Motor neuron (in vitro differentiated cells): ENCODE data around the gene EME1. TPM values are rescaled to one million over a fixed set of nuclear protein-coding genes. Genes with fewer than 3 reads are reported as not detected.

Source experiments
- ATAC-seq, 8 experiments: fragments of 200-7000 bp; cut with Tn5 transposase; replicated peaks in 6 of 8; 2 replicates each; pipeline ENCODE4 v1.8.0; 2021; ENCODE audit warnings: mild to moderate bottlenecking in 8 of 8, moderate library complexity in 8 of 8
- H3K27ac ChIP-seq, 2 donors: fragments of 250-450 bp; sonication (Bioruptor Pico); 2 replicates each; pipeline ENCODE4 v1.9.0; 2021; ENCODE audit warnings: antibody characterized with exemption in 2 of 2, mild to moderate bottlenecking in 2 of 2, moderate library complexity in 1 of 2
- H3K4me1 ChIP-seq, 2 donors: fragments of 250-450 bp; sonication (Bioruptor Pico); replicated peaks in 1 of 2; 2 replicates each; pipeline ENCODE4 v1.6.1; 2021; ENCODE audit warnings: antibody characterized with exemption in 2 of 2, mild to moderate bottlenecking in 2 of 2, moderate library complexity in 1 of 2
- H3K4me3 ChIP-seq, 5 donors: fragments of 250-450 bp; sonication (Bioruptor Pico); 2 replicates each; pipeline ENCODE4 v1.9.0; 2021; ENCODE audit warnings: antibody characterized with exemption in 5 of 5, mild to moderate bottlenecking in 5 of 5, moderate library complexity in 4 of 5
- WGBS, 10 experiments: fragments of 450-650 bp; shearing (Covaris generic); methylation state at CpG; one replicate each; pipeline ENCODE4 v1.0.0; 2022; 5-methylcytosine and 5-hydroxymethylcytosine counted together
- in situ Hi-C, 9 experiments: fragments of 400-800 bp; cut with MboI; loops; one replicate each; pipeline ENCODE4 v1.15.0; 2021; ENCODE audit warnings: low sequenced_read_pairs in 9 of 9, low pct_unique_long_range_greater_than_20kb in 2 of 9; ENCODE audit not compliant: unreplicated experiment in 9 of 9
- total RNA-seq, 8 experiments: library from RNA; unstranded; fragments of 300-600 nt; gene quantifications; 2 replicates each; pipeline versions ENCODE4 v1.2.3 to v1.2.4, GENCODE V29; 2022

EME1 gene
- total RNA-seq, 8 experiments from 2014 or later, result 0.66 to 14.5 (median 5.7) TPM

DNA sequence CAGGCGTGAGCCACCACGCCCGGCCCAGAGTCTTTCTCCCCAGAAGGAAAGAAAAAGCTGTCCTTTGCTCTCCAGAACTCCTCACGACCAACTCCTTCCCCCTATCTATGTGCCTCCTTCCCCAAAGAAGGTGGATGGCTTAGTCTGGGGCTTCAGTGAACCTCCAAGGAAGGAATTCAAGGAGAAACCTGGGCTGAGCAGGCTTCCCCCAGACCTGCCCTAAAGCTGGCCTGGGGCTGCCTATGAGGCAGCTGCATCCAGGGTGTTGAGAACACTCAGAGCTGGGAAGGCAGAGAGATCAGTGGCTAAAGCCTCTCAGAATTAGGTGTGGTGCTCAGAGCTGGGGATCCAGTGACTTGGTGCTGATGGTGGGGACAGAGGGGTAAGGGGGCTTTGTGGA, 56.8 kb downstream of the EME1 start:
- no peak overlapping the region for H3K4me3 ChIP-seq
- in situ Hi-C loops, result no loop called here
- 80 to 88% (median 82%) methylated on average over 1 to 4 of the region's 4 CpGs; no CpG with 5 or more reads in 7 of the 10 experiments for WGBS, 10 experiments
- H3K4me1 ChIP-seq, result peaks cover 12 to 19% of the 10 kb centered on the region in 2 donors
- no peak for ATAC-seq
- H3K27ac ChIP-seq, result no peak overlapping the region

Other genes with a start within 250 kb of the EME1 start
- gene SAMD14, start 243.1 kb upstream of the EME1 start, total RNA-seq, result 10 to 100 TPM in 5 of 8 experiments, 1 to 10 TPM in 3; 2.1 to 19.4 (median 10.8) TPM
- 10 to 100 TPM; 19.7 to 43.3 (median 29.6) TPM for gene PPP1R9B, start 222.6 kb upstream of the EME1 start, total RNA-seq
- 1 to 10 TPM in 3 of 8 experiments, under 1 TPM in 3, not detected in 2; 0.22 to 3.4 (median 1.1) TPM for gene SGCA, start 207.2 kb upstream of the EME1 start, total RNA-seq
- 100 to 1,000 TPM in 1 of 8 experiments, 10 to 100 TPM in 2, 1 to 10 TPM in 2, under 1 TPM in 3; 0.54 to 614 (median 7.1) TPM for gene COL1A1, start 171.6 kb upstream of the EME1 start, total RNA-seq
- gene TMEM92, start 98.8 kb upstream of the EME1 start, total RNA-seq, result under 1 TPM in 5 of 8 experiments, not detected in 3; 0.18 to 0.64 (median 0.38) TPM
- 10 to 100 TPM in 5 of 8 experiments, 1 to 10 TPM in 3; 8.3 to 25.8 (median 10.9) TPM for gene XYLT2, start 27.1 kb upstream of the EME1 start, total RNA-seq
- 100 to 1,000 TPM in 3 of 8 experiments, 10 to 100 TPM in 5; 54.3 to 138 (median 94.4) TPM for gene MRPL27, start within 50 bp of the EME1 start, total RNA-seq
- 100 to 1,000 TPM in 3 of 8 experiments, 10 to 100 TPM in 5; 44.5 to 143 (median 74.3) TPM for gene LRRC59, start 24.3 kb downstream of the EME1 start, total RNA-seq
- 10 to 100 TPM in 3 of 8 experiments, 1 to 10 TPM in 5; 1.6 to 31.1 (median 5.6) TPM for gene ACSF2, start 53.0 kb downstream of the EME1 start, total RNA-seq
- 1 to 10 TPM in 3 of 8 experiments, under 1 TPM in 5; 0.11 to 3.0 (median 0.66) TPM for gene CHAD, start 95.7 kb downstream of the EME1 start, total RNA-seq
- gene RSAD1, start 105.6 kb downstream of the EME1 start, total RNA-seq, result 10 to 100 TPM; 13.0 to 44.7 (median 20.0) TPM
- 1 to 10 TPM in 4 of 8 experiments, under 1 TPM in 3, not detected in 1; 0.71 to 2.8 (median 1.2) TPM for gene MYCBPAP, start 135.2 kb downstream of the EME1 start, total RNA-seq
- gene EPN3, start 159.5 kb downstream of the EME1 start, total RNA-seq, result under 1 TPM; 0.16 to 0.90 (median 0.54) TPM
- gene SPATA20, start 173.9 kb downstream of the EME1 start, total RNA-seq, result 10 to 100 TPM in 6 of 8 experiments, 1 to 10 TPM in 2; 5.4 to 64.4 (median 25.4) TPM
- 1 to 10 TPM in 3 of 8 experiments, under 1 TPM in 5; 0.17 to 4.2 (median 0.62) TPM for gene CACNA1G, start 187.5 kb downstream of the EME1 start, total RNA-seq